NCI-H526 (cell line): Measurements from ENCODE around the gene MROH8.
"Not testable (repeated sequence)": the region's sequence is repeated elsewhere in the genome, so short reads cannot be mapped to it uniquely, and the experiment has no call there.

Experiments
- DNase-seq, 2 experiments: peaks; one replicate each; lab custom pipeline; 2025; lab: John Stamatoyannopoulos, UW

The MROH8 gene

DNA sequence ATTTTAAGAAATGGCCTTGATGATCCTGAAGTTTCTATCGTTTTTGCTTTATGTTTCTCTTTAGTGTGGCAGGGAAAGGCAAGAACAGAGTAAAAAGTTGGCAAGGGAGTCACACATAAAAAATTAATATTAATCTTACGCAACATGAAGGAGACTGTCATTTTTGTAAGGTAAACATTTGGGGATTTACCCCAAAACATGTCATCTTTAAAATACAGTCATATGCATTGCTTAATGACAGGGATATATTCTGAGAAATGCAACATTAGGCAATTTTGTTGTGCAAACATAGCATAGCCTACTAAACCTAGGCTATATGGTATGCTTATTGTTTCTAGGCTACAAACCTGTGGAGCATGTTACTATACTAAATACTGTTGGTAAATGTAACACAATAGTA is 88.9 kb downstream of the MROH8 start:
- no peak for DNase-seq

DNA sequence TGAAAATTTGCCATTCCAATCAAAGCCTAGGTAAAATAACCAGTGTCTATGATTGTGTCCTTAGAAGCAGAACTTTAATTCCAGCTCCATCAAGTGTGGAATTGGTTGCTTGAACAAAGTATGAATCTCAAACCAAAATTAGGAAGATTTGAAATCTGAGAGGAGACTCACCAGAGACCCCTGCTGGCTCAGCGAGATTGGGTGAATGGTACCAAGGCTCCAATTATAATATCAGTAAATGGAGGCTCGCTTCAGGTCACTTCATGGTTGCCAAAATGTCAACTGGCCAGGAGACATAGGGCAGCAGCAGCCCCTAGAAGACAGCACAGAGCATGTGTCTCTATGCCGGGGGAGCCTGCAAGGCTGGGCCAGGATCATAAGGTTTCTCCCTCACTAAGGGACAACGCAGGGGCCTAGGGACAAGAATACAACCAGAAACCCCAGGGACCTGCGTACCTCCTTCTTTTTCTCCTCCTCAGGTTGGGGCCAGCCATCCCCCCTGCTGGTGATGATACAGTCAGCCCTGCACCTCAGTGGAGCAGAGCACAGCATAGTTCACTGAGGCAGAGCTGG is 97.5 kb downstream of the MROH8 start:
- DNase-seq = peak in 1 of 2 experiments; percentile 19

DNA sequence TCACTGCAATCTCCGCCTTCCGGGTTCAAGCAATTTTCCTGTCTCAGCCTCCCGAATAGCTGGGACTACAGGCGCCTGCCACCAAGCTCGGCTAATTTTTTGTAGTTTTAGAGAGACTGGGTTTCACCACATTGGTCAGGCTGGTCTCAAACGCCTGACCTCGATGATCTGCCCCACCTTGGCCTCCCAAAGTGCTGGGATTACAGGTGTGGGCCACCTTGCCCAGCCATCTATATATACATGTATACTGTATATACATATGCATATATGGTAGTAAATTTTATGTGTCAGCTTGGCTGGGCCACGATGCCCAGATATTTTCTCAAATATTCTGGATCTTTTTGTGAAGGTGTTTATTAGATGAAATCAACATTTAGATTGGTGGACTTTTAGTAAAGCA is 102.3 kb downstream of the MROH8 start:
- DNase-seq = no peak

DNA sequence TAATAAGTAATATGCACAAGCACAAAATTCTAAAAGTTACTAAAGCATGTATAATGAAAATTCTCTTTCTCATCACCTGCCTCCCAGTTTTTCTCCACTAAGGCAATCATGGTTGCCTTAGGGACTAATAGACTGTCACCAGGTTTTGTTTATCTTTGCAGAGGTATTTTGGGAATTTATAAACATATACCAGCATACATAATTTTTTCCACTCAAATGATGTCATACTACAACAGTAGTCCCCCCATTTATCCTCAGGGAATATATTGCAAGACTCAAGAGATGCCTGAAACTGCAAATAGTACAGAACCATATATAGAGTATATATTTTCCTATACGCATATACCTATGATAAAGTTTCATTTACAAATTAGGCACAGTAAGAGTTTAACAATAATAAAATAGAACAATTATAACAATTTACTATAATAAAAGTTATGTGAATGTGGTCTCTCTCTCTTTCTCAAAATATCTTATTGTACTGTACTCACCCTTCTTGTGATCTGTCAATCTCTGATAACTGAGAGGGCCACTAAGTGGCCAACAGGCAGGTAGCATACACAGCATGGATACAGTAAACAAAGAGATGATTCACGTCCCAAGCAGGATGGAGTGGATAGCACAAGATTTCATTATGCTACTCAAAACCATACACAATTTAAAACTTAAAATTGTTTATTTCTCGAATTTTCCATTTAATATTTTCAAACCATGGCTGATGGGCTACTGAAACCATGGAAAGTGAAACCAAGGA is 103.2 kb downstream of the MROH8 start:
- no peak for DNase-seq

DNA sequence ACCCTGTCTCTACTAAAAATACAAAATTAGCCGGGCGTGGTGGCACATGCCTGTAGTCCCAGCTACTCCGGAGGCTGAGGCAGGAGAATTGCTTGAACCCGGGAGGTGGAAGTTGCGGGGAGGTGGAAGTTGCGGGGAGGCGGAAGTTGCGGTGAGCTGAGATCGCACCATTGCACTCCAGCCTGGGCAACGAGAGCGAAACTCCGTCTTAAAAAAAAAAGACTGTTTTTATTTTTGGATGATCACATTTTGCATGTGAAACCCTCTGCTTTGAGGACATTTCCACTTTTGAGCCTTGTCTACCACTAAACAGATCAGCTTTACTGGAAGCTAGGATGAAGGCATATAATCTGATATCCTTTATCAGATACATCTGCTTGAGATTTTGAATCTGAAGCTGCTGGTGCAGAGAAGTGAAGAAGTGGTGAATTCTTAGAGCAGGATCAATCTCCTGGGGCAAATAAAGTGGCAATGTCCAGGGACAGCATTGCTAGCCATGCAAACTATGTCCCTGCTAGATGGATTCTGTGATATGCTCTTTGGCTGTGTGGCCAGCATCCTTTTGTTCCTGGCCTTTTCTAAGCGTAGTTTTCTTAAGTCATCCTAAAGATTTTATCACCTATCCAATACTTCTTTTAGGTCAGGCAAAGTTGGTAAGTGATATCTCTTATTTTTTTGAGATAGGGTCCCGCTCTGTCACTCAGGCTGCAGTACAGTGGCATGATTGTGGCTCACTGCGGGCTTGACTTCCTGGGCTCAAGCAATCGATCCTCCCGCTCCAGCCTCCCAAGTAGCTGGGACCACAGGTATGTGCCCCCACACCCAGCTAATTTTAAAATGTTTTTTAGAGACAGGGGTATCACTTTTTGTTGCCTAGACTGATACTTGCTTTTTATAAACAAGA is 106.8 kb downstream of the MROH8 start:
- DNase-seq = no peak

DNA sequence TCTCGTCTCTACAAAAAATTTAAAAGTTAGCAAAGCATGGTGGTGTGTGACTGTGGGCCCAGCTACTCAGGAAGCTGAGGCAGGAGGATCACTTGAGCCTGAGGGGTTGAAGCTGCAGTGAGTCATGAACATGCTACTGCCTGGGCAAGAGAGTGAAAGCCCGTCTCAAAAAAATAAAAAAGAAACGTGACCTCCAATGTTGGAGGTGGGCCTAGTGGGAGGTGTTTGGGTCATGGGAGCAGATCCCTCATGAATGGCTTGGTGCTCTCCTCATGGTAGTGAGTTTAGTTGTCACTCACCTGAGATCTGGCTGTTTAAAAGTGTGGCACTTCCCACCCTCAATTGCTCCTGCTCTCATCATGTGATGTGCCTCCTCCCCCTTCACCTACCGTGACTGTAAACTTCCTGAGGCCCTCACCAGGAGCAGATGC is 107.9 kb downstream of the MROH8 start:
- DNase-seq = no peak

DNA sequence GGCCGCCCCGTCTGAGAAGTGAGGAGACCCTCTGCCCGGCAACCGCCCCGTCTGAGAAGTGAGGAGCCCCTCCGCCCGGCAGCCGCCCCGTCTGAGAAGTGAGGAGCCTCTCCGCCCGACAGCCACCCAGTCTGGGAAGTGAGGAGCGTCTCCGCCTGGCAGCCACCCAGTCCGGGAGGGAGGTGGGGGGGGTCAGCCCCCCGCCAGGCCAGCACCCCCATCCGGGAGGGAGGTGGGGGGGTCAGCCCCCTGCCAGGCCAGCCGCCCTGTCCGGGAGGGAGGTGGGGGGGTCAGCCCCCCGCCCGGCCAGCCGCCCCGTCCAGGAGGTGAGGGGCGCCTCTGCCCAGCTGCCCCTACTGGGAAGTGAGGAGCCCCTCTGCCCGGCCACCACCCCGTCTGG is 109.8 kb downstream of the MROH8 start:
- not testable (repeated sequence) for DNase-seq

DNA sequence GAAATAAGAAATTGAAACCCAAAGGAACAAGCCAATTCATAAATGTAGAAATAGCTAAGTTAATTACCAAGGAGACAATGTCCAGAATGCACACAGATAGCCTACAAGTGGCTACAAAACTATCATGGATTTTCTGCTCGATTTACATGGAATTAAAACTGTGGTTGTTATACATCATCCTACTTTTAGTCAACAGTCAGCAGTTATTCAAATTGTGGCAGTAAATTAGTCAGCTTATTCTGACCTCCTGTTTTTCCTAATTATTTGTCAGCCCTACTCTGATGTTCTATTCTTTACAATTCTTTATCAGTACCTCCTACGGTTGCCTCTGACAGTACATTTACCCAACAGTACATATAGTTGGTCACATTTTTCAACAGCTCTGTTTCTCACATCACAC is 113.2 kb downstream of the MROH8 start:
- peak; percentile 80 to 82 for DNase-seq

DNA sequence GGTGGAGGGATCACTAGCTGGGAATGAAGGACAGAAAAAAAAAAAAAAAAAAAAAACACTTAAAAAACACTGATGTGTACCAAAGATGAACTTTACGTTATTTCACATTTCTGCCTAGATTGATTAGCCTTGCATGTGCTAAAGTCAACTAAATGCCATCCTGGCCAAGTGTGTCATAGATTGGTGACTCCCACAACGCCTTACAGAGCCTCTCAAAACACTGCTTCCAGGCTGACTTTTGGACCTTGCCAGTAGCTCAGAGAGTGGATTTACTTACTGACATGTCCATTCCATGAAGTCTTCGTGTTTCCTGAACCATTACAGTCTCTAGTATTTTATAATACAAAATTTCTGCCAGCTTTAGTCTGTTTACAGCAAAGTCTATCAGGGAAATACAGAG is 124.1 kb downstream of the MROH8 start:
- no peak for DNase-seq

DNA sequence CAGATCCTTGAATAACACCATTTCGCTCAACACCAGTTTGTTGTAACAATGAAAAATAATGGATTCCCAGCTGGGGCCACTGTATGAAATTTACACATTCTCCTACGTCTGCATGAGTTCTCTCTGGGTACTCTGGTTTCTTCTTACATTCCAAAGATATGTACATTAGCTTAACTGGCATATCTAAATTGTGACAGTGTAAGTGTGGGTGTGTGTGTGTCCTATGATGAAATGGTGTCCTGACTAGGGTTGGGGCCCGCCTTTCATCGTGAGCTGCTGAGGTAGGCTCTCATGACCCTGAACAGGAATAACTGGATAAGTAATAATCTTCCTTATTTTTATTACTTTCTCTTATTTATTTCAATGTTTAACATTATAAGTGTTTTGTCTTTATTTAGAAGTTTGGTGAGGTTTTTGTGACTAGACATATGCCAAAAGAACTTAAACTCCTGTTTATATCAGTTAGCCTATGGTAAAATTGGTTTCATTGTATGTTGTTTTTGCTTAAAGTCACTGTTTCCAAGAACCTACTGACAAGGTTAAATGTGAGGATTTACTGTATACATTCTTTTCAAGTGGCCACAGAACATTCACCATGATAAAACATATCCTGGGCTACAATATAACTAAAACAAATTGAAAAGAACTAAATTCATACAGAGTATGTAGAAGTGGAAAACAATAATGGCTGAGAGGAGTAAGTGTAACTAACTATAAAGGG is 126.0 kb downstream of the MROH8 start:
- DNase-seq = no peak
